K562 (cell line): ENCODE data around the gene CACNB1. TPM values are rescaled to one million over a fixed set of nuclear protein-coding genes. Genes with fewer than 3 reads are reported as not detected.

Experiments used
- ATF4 ChIP-seq: fragments of 450-650 bp; formaldehyde crosslinking; IDR thresholded peaks from 2 replicates; pipeline ENCODE4 v1.4.0; 2022; ENCODE audit warnings: mild to moderate bottlenecking, moderate library complexity
- FOXA1 ChIP-seq: fragments of 450-650 bp; IDR thresholded peaks from 2 replicates; pipeline ENCODE4 v1.6.1; 2016; ENCODE audit warnings: mild to moderate bottlenecking, borderline replicate concordance
- JUND ChIP-seq, 2 experiments: IDR thresholded peaks; 2 replicates in 1 of 2; 3 replicates in 1 of 2; pipeline ENCODE4 v1.6.1; 2011; ENCODE audit warnings: borderline replicate concordance in 2 of 2, low read depth in 2 of 2, low read length in 2 of 2, improper control_type of control experiment in 1 of 2, missing biosample characterization in 1 of 2, missing genetic modification characterization in 1 of 2, missing genetic modification reagents in 1 of 2
- MEF2D ChIP-seq: conservative IDR thresholded peaks from 2 replicates; pipeline ENCODE4 v1.6.1; 2016; ENCODE audit warnings: low read depth, missing genetic modification characterization, missing compliant biosample characterization
- MTA1 ChIP-seq: fragments of 450-650 bp; IDR thresholded peaks from 2 replicates; pipeline ENCODE4 v1.6.1; 2017; ENCODE audit warnings: borderline replicate concordance
- MYNN ChIP-seq, 2 experiments: sonication (generic); formaldehyde crosslinking in 1 of 2; IDR thresholded peaks; 2 replicates each; pipeline versions ENCODE4 v1.5.0 to v1.6.1; 2016 to 2020; ENCODE audit warnings: antibody characterized with exemption in 1 of 2, missing genetic modification reagents in 1 of 2
- XRCC3 ChIP-seq: fragments of 450-650 bp; IDR thresholded peaks from 2 replicates; pipeline ENCODE4 v1.6.1; 2017; ENCODE audit warnings: mild to moderate bottlenecking, moderate library complexity
- ZNF407 ChIP-seq: fragments of 450-650 bp; IDR thresholded peaks from 2 replicates; pipeline ENCODE4 v1.6.1; 2016; ENCODE audit warnings: low read depth
- ZNF449 ChIP-seq: fragments of 250-450 bp; sonication (Bioruptor Pico); IDR thresholded peaks from 2 replicates; pipeline ENCODE4 v1.8.0; 2022; ENCODE audit warnings: moderate library complexity, mild to moderate bottlenecking, inconsistent platforms
- polyA plus RNA-seq, 8 experiments: library from polyadenylated mRNA; depleted of rRNA in 4 of 8; stranded (reverse) in 5 of 8; unstranded in 3 of 8; fragments of >200 nt; fragmentation: Nextera tagmentation in 2 of 8; fragmentation: Illumina TruSeq in 1 of 8; extraction: Ambion mirVana in 2 of 8; extraction: Trizol in 1 of 8; gene quantifications; 2 replicates each; pipeline versions ENCODE4 v1.2.1 to v1.2.3, GENCODE V29; 2011 to 2014; ENCODE audit warnings: inconsistent platforms in 1 of 8, missing spikeins in 1 of 8
- total RNA-seq, 7 experiments: library from RNA; depleted of rRNA in 6 of 7; stranded (reverse); fragments of >200 nt in 6 of 7; fragmentation: Illumina TruSeq in 2 of 7; extraction: Trizol in 2 of 7; gene quantifications; 2 replicates each; pipeline versions ENCODE4 v1.2.1 to v1.2.3, GENCODE V29; 2011 to 2021; ENCODE audit warnings: low replicate concordance in 1 of 7
- TF ChIP-seq, protein P1 (sequence below), 2 experiments: fragments of 450-650 bp in 1 of 2; sonication (generic) in 1 of 2; formaldehyde crosslinking; conservative IDR thresholded peaks; 2 replicates each; pipeline versions ENCODE4 v1.4.0 to v1.8.1; 2020 to 2022; ENCODE audit warnings: mild to moderate bottlenecking in 1 of 2, missing genetic modification reagents in 1 of 2
- TF ChIP-seq, protein P2 (sequence below), 3 experiments: fragments of 200-800 bp in 1 of 3; sonication (Bioruptor generic) in 1 of 3; sonication (generic) in 1 of 3; formaldehyde crosslinking in 1 of 3; IDR thresholded peaks; 2 replicates each; pipeline versions ENCODE4 v1.6.1 to v1.8.0; 2016 to 2022; ENCODE audit warnings: mild to moderate bottlenecking in 2 of 3, missing compliant biosample characterization in 2 of 3, missing genetic modification characterization in 2 of 3, missing genetic modification reagents in 1 of 3

The CACNB1 gene
- total and polyA plus RNA-seq, 9 of the 15 experiments (the other 6 are each of a cell fraction or from before 2014, with no cell fraction given): 0.08 to 7.4 (median 3.0) TPM

DNA sequence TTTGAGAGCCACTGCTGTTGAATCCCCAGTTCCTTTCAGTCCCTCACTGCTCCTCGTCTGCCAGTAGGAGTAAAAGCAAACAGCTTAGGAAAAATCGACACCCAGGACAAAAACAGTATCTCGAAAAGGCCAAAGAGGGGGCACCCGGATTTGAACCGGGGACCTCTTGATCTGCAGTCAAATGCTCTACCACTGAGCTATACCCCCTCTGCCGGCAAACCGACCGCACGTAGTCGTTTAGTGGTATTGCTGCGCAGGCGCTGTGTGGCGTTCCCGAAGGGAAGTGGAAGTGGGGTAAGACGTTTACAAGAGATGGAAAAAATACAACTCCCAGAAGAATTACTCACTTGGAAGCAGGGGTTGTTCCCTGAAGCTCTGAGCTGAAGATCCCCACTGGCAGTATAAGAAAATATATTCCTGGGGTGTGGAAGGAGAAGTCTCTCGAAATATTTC is 43.8 kb downstream of the CACNB1 start (continued):
- TF ChIP-seq ZNF407: peak; percentile 70; the same call in 1 of the 2 replicates
- no peak for TF ChIP-seq MEF2D (tag)
- no peak; the same call in 1 of the 2 replicates for TF ChIP-seq MTA1
- no peak for TF ChIP-seq ATF4 (CRISPR knock-in tag)
- no peak for TF ChIP-seq JUND (IDR thresholded peaks at IDR 0.05; ENCODE audit: borderline replicate concordance, low read depth, low read length)
- no peak for TF ChIP-seq JUND (tag; IDR thresholded peaks at IDR 0.05; ENCODE audit: borderline replicate concordance, low read depth, low read length)
- no peak for TF ChIP-seq XRCC3
- no peak for TF ChIP-seq FOXA1
- TF ChIP-seq ZNF449 (CRISPR knock-in tag): no peak
- TF ChIP-seq, protein P1, sequence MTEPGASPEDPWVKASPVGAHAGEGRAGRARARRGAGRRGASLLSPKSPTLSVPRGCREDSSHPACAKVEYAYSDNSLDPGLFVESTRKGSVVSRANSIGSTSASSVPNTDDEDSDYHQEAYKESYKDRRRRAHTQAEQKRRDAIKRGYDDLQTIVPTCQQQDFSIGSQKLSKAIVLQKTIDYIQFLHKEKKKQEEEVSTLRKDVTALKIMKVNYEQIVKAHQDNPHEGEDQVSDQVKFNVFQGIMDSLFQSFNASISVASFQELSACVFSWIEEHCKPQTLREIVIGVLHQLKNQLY (CRISPR knock-in tag; conservative IDR thresholded peaks at IDR 0.05): no peak
- TF ChIP-seq MYNN (IDR thresholded peaks at IDR 0.05): 0 out of 2 replicates have a peak, but pooled peaks have one; percentile 5
- no peak for TF ChIP-seq MYNN (CRISPR knock-in tag; IDR thresholded peaks at IDR 0.05)
- TF ChIP-seq, protein P2, sequence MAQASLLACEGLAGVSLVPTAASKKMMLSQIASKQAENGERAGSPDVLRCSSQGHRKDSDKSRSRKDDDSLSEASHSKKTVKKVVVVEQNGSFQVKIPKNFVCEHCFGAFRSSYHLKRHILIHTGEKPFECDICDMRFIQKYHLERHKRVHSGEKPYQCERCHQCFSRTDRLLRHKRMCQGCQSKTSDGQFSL (CRISPR knock-in tag; IDR thresholded peaks at IDR 0.05): no peak
- TF ChIP-seq, protein P2 (tag; IDR thresholded peaks at IDR 0.05): no peak
